Suprapubic skin (tissue), 4 donors: Measurements from ENCODE around the gene CLEC18C. TPM values are rescaled to one million over a fixed set of nuclear protein-coding genes. Genes with fewer than 3 reads are reported as not detected.
"Not testable (repeated sequence)": the region's sequence is repeated elsewhere in the genome, so short reads cannot be mapped to it uniquely, and the experiment has no call there.

Source experiments
- DNase-seq, 2 donors: peaks; one replicate each; pipeline ENCODE4 v3.0.0-alpha.2; 2019; ENCODE audit warnings: low spot score in 2 of 2
- H3K27ac ChIP-seq: fragments of 200-600 bp; sonication (generic); one replicate; pipeline ENCODE4 v1.5.1; 2019
- H3K27me3 ChIP-seq: fragments of 200-600 bp; sonication (generic); one replicate; pipeline ENCODE4 v1.5.1; 2019
- H3K36me3 ChIP-seq: fragments of 200-600 bp; sonication (generic); one replicate; pipeline ENCODE4 v1.5.1; 2019
- H3K4me1 ChIP-seq: fragments of 200-600 bp; sonication (generic); one replicate; pipeline ENCODE4 v1.5.1; 2019
- H3K4me3 ChIP-seq: fragments of 200-600 bp; sonication (generic); one replicate; pipeline ENCODE4 v1.5.1; 2019; ENCODE audit warnings: mild to moderate bottlenecking
- H3K9me3 ChIP-seq: fragments of 200-600 bp; sonication (generic); one replicate; pipeline ENCODE4 v1.5.1; 2019
- EP300 ChIP-seq: sonication (generic); formaldehyde crosslinking; IDR thresholded peaks from one replicate; pipeline ENCODE4 v1.6.1; 2017; ENCODE audit warnings: antibody characterized with exemption
- POLR2A ChIP-seq, 2 donors: fragments of 450-650 bp; IDR thresholded peaks; one replicate each; pipeline ENCODE4 v1.6.1; 2017; ENCODE audit warnings: antibody characterized with exemption in 2 of 2, mild to moderate bottlenecking in 2 of 2, moderate library complexity in 2 of 2
- POLR2AphosphoS5 ChIP-seq, 3 donors: sonication (generic); formaldehyde crosslinking; IDR thresholded peaks; one replicate each; pipeline ENCODE4 v1.6.1; 2017; ENCODE audit warnings: antibody characterized with exemption in 3 of 3
- WGBS: methylation state at CpG from one replicate; pipeline ENCODE4 v1.1.5; 2018; 5-methylcytosine and 5-hydroxymethylcytosine counted together
- total RNA-seq, 4 donors: library from RNA; depleted of rRNA; stranded (reverse); fragments of >200 nt; gene quantifications; one replicate each; pipeline ENCODE4 v1.1.0, GENCODE V29; 2016
- TF ChIP-seq, protein P1 (sequence below), 2 donors: fragments of 200-600 bp in 1 of 2; fragments of 450-650 bp in 1 of 2; sonication (generic) in 1 of 2; IDR thresholded peaks; one replicate each; pipeline ENCODE4 v1.5.1; 2016 to 2019; ENCODE audit warnings: antibody characterized with exemption in 2 of 2, mild to moderate bottlenecking in 1 of 2, moderate library complexity in 1 of 2

Gene CLEC18C
- total RNA-seq, 4 donors from 2014 or later = not detected

DNA sequence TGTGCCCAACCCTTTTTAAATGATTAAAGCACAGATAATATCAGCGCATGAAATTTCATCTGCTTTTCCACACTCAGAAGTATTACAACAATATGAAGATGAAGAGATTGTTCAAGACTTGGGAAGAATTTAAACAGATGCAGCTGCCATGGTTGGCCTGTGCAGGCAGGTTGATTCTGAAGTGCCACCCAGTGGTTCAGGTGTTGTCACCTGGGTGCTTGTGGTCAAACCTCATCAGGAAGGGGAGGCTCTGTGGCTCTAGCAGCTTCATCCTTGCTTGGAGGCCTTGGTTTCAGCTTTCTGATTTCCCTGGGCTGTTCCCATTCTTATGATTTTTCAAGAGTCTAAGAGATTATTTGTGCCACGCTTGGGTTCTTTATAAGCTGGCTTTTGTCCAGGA, 22.2 kb upstream of the CLEC18C start:
- H3K27ac ChIP-seq = no peak overlapping the region

DNA sequence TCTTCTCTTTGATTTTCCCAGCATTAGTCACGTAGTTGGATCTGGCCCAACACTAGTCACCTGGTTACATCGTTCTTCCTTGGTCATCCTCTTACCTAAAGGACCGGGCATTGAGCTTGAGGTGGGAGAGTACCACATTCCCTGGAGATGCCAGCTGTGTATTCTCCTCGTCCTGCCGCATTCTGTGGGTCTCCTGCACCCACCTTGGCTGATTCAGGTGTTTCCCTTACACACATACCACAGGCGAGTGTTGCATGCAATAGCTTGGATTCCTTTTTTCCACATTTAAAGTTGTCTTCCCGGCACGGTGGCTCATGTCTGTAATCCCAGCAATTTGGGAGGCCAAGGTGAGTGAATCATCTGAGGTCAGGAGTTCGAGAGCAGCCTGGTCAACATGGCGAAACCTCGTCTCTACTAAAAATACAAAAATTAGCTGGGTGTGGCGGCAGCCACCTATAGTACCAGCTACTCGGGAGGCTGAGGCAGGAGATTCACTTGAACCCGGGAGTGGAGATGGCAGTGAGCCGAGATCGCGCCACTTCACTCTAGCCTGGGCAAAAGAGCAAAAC, 21.6 kb upstream of the CLEC18C start:
- DNase-seq = peak in 1 of 2 donors; percentile 64
- WGBS = 82% methylated on average over 17 of the region's 17 CpGs
- H3K36me3 ChIP-seq = peaks cover 95% of the 10 kb centered on the region
- no peak for TF ChIP-seq EP300
- TF ChIP-seq, protein P1, sequence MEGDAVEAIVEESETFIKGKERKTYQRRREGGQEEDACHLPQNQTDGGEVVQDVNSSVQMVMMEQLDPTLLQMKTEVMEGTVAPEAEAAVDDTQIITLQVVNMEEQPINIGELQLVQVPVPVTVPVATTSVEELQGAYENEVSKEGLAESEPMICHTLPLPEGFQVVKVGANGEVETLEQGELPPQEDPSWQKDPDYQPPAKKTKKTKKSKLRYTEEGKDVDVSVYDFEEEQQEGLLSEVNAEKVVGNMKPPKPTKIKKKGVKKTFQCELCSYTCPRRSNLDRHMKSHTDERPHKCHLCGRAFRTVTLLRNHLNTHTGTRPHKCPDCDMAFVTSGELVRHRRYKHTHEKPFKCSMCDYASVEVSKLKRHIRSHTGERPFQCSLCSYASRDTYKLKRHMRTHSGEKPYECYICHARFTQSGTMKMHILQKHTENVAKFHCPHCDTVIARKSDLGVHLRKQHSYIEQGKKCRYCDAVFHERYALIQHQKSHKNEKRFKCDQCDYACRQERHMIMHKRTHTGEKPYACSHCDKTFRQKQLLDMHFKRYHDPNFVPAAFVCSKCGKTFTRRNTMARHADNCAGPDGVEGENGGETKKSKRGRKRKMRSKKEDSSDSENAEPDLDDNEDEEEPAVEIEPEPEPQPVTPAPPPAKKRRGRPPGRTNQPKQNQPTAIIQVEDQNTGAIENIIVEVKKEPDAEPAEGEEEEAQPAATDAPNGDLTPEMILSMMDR (IDR thresholded peaks at IDR 0.05) = no peak
- TF ChIP-seq POLR2A (IDR thresholded peaks at IDR 0.05) = no peak
- no peak for TF ChIP-seq POLR2AphosphoS5 (IDR thresholded peaks at IDR 0.05)
- no peaks in the 10 kb centered on the region for H3K27me3 ChIP-seq
- H3K27ac ChIP-seq = no peak overlapping the region
- H3K9me3 ChIP-seq = no peaks in the 10 kb centered on the region
- H3K4me1 ChIP-seq = no peaks in the 10 kb centered on the region
- H3K4me3 ChIP-seq = no peak overlapping the region

More for the DNA sequence above, 22.2 kb upstream of the CLEC18C start:
- Histone ChIP-seq H3K36me3 (peaks cover 89% of the 10 kb centered on the region), H3K27me3 (no peaks in the 10 kb centered on the region), H3K4me1 (no peaks in the 10 kb centered on the region), H3K9me3 (no peaks in the 10 kb centered on the region), H3K4me3 (no peak overlapping the region)
- TF ChIP-seq, protein P1 (IDR thresholded peaks at IDR 0.05) = no peak
- TF ChIP-seq POLR2A (IDR thresholded peaks at IDR 0.05) = no peak
- TF ChIP-seq EP300 = no peak
- no peak for TF ChIP-seq POLR2AphosphoS5 (IDR thresholded peaks at IDR 0.05)
- peak in 1 of 2 donors; percentile 66 for DNase-seq
- WGBS = 84% methylated on average over 2 of the region's 2 CpGs

DNA sequence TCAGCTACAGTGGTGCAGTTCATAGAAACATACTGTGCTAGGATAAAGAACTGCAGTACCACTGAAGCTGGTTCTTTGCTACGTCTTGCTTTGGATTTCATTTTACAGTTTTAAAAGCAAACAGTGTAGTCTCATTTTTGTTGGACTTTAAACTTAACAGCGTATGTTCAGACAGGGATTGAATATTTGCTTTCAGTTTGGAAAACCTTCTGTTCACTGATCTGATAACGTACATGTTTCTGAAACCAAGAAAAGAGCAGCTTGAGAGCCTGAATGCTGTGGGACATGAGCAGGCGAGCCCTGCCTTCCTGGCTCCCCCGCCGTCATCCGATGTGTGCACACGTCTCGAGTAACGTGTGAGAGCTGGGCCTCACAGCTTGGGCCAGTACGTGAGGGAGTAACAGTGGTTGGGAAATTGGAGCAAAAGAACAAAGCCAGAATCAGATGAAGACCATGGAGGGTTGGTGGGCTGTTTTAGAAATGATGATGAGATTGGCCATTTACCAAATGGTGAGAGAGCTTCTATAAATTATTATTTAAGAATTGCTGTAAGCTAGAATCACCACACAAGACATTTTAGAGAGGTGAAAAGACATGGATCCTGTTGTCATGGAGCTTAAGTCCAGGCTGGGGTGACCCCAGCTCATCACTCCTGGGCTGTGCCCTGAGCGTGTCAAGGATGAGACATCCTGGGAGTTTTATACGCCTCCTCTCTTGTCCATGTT, 20.8 kb upstream of the CLEC18C start:
- Histone ChIP-seq H3K4me3 (no peak overlapping the region), H3K27me3 (no peaks in the 10 kb centered on the region), H3K4me1 (no peaks in the 10 kb centered on the region), H3K36me3 (peaks cover 99% of the 10 kb centered on the region), H3K27ac (no peak overlapping the region), H3K9me3 (no peaks in the 10 kb centered on the region)
- TF ChIP-seq, protein P1 (IDR thresholded peaks at IDR 0.05) = no peak
- no peak for TF ChIP-seq POLR2A (IDR thresholded peaks at IDR 0.05)
- no peak for TF ChIP-seq EP300
- no peak for TF ChIP-seq POLR2AphosphoS5 (IDR thresholded peaks at IDR 0.05)
- WGBS = 96% methylated on average over 13 of the region's 13 CpGs
- peak in 1 of 2 donors; percentile 57 for DNase-seq

DNA sequence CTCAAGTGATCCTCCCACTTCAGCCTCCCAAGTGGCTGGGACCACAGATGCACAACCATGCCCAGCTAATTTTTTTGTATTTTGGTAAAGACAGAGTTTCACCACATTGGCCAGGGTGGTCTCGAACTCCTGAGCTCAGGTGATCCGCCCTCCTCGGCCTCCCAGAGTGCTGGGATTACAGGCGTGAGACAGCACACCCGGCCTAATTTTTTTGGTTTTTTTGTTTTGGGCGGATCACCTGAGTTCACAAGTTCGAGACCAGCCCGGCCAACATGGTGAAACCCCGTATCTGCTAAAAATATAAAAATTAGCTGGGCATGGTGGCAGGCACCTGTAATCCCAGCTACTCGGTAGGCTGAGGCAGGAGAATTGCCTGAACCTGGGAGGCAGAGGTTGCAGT, 18.9 kb upstream of the CLEC18C start:
- not testable (repeated sequence) for H3K27me3 ChIP-seq, DNase-seq, H3K4me3 ChIP-seq, H3K4me1 ChIP-seq, H3K27ac ChIP-seq, H3K9me3 ChIP-seq
- peaks cover 100% of the 10 kb centered on the region for H3K36me3 ChIP-seq
- WGBS = 96% methylated on average over 10 of the region's 10 CpGs

DNA sequence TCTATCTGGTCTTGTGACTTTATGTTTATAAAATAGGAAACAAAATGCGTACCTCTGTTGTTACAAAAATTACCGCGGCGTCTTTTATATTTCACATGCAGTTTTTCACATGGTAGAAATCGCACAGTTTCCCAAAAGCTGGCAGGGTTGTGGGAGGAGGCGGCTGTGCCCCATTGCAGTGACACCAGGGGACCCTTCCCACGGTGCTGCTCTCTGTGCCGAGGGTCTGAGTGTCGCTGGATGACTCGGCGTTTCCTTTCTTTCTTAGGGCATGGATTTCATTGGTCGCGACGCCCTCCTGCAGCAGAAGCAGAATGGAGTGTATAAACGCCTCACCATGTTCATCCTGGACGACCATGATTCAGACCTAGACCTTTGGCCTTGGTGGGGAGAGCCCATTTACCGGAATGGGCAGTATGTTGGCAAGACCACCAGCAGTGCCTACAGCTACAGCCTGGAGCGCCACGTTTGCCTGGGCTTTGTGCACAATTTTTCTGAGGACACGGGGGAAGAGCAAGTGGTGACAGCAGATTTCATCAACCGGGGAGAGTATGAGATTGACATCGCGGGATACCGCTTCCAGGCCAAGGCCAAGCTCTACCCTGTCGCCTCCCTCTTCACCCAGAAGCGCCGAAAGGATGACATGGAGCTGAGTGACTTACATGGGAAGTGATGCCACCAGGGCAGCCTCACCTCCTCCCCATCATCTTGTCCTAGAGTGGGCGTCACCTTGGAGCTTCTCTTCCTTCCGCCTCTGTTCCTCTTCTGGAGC, 17.2 kb upstream of the CLEC18C start:
- H3K4me3 ChIP-seq = no peak overlapping the region
- H3K36me3 ChIP-seq = peaks cover 100% of the 10 kb centered on the region
- no peaks in the 10 kb centered on the region for H3K4me1 ChIP-seq
- TF ChIP-seq EP300 = no peak
- TF ChIP-seq, protein P1 (IDR thresholded peaks at IDR 0.05) = no peak
- TF ChIP-seq POLR2A (IDR thresholded peaks at IDR 0.05) = no peak
- no peaks in the 10 kb centered on the region for H3K9me3 ChIP-seq
- H3K27me3 ChIP-seq = no peaks in the 10 kb centered on the region
- 93% methylated on average over 29 of the region's 29 CpGs for WGBS
- H3K27ac ChIP-seq = no peak overlapping the region
- peak in 1 of 2 donors; percentile 56 for DNase-seq
